ENCODE measurements around the gene SGMS1.

The SGMS1 gene

DNA sequence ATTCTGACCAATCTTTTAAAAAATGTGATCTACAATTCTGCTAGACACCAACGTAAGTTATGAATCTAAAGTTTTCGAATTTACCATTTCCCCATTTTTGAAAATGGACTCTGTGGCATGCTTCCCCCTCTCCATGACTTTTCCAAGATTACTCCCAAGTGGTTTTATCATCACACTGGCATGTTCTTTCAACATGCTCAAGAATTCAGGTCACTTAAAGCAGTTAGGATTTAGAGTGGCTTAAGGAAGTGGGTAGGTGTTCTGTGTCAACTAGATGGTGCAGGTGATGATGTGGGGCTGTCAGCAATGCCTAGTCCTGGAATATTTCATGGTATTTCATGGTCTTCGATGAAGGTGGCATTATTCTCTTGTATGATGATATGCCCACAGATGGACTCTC lies 208.5 kb downstream of the SGMS1 start:
- DNase-seq, result no peak

DNA sequence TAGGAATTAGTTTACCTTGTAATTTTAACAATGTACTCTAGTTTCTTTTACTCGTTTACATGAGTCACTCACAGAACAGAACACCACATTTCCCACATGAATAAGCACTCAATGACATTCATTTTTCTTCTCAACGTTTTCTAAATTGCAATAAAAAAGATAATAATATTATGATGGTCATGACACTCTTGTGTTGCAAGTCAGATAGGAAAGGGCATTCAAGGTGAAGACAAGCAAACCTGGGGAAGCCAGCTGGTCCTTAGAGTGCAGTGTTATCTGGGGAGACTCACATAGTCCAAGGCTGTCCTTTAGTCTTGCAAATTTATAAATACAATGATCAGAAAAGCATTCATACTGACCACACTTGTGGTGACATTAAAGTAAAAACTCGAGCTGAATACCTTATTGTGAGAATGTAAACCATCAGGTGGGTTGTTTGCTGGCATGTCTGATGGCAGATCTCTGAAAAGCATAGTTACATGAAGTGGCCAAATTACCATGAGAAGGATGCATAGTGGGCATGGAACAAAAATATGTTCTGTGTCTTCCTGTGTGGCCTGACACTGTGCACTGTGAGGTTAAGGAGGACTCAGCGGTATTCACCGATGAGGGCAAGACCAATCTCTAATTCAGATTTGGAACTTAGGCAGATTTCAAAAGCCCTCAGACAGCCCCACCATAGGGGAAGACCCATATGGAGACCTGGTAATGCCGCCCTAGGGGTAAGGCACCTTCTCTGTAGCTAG lies 213.5 kb downstream of the SGMS1 start:
- no peak for DNase-seq

DNA sequence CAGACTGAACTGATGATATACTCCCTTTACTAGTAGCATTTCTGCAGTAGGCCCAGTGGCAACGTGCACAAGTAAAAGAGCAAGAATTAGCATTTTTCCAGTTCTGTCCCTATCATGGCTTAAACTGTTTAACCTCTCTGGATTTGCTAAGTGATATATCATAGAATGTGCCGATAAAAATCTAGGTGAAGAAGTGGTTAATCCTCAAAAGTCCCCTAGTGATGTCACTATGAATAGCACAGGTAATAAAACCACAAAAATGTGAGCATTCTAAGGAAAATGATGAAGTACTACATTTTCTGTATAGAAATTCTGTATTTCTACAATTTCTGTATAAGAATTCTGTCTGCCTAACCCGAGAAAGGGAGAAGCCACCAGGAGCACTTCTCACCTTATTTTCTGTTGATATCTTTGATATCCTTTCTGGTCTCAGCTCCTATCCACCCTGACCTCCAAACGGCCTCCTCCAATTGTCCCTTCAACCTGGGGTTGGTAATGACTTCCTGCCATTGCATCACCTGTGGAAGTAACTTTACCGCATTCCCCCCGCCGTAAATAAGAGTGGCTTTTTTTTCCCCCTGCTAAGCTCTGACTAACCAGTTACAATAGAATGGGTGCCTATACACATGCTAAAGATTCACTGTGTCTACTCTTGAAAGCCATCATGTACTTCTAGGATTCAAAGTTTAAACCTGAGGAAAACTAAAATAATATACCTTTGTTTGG lies 216.5 kb downstream of the SGMS1 start:
- DNase-seq, result no peak

DNA sequence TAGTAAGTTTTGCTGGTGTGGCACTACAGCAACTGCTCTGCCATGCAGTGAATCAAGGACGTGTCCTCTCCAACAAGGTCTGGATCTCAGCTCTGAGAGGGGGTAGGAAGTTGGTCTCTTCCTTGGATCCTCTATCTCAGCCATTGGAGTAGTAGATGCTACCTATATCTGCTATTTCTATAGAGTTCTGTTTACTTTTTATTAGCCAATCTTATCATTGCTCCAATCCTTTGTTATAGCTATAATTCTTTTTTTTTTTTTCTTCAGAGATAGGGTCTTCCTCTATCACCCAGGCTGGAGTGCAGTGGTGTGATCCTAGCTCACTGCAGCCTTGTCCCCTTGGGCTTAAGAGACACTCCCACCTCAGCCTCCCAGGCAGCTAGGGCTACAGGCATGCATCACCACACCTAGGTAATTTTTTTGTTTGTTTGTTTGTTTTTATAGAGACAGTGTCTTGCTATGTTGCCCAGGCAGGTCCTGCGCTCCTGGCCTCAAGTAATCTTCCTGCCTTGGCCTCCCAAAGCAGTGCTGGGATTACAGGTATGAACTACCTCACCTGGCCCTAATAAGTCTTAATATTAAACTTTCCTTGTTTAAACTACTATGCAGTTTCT lies 217.2 kb downstream of the SGMS1 start:
- DNase-seq, result no peak

DNA sequence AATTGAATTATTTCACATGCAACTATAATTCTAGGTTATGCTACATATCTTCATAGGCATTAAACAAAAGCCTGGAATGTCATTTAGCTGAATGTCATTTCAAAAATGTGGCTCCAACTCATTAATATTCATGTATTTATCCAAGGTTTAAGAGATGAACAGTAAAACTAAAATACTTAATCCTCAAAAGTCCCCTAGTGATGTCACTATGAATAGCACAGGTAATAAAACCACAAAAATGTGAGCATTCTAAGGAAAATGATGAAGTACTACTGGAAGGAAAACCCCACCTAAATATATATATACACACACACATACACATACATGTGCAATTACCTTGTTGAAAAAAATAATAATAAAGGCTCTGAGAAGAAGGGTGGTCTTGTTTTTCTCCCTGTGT lies 218.0 kb downstream of the SGMS1 start:
- no peak for DNase-seq

GRCh38 chr10:50404021-50404773 lies 219.6 kb downstream of the SGMS1 start:
- no peak for DNase-seq

DNA sequence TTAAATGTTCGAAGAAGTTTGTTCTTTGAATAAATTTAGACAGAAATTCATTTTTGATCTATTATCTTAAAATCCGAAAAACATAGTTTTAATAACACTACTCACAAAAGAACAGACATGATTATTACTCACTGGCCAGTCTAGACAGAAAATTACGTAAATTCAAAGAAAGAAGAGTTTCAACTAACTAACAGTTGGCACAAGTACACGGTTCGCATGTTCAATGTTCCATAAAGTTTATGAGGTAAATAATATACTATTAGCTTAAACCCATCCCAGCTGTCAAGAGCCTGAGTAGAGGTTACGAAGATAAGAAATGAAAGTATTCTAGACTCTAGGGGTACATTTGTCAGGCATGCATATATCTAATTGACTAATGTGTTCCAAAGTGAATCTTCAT lies 220.7 kb downstream of the SGMS1 start:
- DNase-seq, result no peak

GRCh38 chr10:50402466-50402865 lies 221.3 kb downstream of the SGMS1 start:
- DNase-seq, result no peak

GRCh38 chr10:50400694-50401093 lies 223.1 kb downstream of the SGMS1 start:
- DNase-seq, result no peak

- no peak for DNase-seq
These were observed 224.9 kb downstream of the SGMS1 start for GRCh38 chr10:50398823-50399222.

- DNase-seq, result no peak
These were observed 225.4 kb downstream of the SGMS1 start for GRCh38 chr10:50398381-50398780.

DNA sequence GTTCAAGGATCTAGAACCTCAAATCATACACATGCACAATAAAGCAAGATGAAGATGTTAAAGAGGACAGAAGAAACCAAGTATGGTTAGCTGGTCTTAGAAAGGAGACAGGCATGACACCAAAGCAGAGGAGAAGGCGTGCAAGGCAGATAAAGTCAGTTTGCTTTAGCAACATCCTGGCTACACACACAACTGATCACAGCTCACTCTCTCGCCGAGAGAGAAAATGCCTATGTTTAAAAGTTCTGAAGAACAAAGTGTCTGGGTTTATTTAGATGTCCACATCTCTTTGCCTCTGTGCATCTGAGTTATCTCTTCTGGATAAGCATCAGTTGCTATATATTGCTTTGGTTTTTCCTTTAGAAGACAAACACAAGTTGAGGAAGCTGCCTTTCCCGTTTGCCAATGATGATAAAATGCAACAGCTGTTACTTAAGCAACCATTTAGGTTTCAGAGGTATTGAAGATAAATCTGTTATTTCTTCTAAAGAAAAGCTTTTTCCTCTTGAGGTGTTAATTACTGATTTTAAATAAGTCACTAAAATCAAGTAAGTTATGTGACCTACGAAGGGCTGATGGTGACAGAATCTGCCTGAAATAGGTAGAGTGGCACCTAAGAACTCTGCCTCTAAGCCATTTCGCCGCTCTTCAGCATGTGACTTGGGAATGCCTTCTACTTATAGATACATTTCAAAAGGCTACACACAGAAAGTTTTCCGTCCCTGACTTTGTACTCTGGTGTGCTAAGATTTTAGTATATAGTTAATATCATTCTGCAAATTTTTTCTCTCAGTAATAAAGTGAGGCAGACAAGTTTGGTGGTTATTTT lies 226.2 kb downstream of the SGMS1 start:
- no peak for DNase-seq

GRCh38 chr10:50396491-50397311 lies 227.1 kb downstream of the SGMS1 start:
- no peak for DNase-seq

DNA sequence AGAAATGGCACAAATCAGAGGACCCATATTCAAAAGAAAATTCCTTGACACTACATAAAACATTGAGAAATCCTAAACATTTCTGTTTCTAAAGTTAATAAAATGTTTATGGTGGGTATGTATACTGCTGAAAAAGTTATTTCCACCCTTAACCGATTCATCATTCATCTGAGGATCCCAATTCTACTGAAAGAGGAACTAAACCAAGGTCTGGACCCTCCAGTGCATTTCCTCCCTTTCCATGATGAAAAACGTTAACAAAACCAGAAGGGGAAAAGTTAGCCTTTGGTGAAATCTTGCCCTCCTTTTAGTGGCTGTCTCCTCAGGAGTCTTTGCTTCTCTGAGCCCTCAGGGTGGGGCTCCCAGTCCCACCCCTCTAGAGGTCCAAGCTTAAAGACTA lies 227.9 kb downstream of the SGMS1 start:
- DNase-seq, result no peak

- no peak for DNase-seq
These were observed 228.5 kb downstream of the SGMS1 start for GRCh38 chr10:50395271-50395670.

- no peak for DNase-seq
These were observed 228.9 kb downstream of the SGMS1 start for GRCh38 chr10:50394832-50395231.

DNA sequence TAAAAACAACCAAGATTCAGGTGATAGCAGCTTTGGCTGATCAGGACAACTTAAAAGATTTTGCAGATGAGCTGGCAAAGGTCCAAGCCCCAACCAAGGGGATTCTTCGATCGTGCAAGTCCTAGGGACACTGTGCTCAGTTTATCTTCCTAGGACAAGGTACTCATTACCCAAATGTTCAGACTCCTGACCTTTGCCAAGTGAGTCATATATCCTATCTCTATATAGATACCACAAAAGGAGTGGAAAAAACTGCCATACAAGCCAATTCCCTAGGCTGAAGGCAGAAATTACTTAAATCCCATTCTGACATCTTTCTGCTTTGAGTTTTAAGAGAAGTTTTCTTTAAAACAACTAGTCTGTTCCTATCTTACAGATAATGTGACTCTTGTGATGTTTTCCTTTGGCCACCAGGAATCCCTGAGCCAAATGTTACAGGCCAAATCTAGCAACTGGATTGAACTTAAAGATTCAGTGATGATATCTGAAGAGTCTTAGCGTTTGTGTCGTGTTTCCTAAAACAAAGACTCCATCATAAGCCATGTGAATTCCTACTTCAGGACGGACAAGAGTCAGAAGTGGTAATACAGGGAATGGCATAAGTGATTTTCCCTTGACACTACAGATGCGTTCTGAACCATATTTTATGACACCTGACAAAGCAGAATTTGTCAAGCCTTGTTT lies 229.8 kb downstream of the SGMS1 start:
- DNase-seq, result no peak

- DNase-seq, result no peak
These were observed 230.6 kb downstream of the SGMS1 start for GRCh38 chr10:50392966-50393718.

- no peak for DNase-seq
These were observed 231.3 kb downstream of the SGMS1 start for GRCh38 chr10:50392426-50392825.

DNA sequence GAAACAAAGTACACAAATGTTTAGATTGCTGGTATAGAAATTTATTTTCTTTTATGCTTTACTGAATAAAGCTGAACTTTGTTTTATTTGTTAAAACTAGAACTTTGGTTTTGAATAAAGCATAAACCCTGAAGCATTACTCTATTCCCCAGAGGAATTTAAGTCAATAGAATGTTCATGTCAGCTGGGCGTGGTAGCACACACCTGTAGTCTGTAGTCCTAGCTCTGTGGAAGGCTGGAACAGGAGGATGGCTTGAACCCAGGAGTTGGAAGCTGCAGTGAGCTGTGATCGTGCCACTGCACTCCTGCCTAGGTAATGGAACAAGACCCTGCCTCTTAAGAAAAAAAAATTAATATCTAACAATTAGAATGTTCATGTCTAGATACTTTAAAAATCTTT lies 233.5 kb downstream of the SGMS1 start:
- DNase-seq, result no peak

Data from activated effector memory CD4-positive, alpha-beta T cell treated with Interleukin-2 at 50 U/mL for 16 hours (primary cell).